ENCODE results near the gene TIMP3. TPM values are rescaled to one million over a fixed set of nuclear protein-coding genes. Genes with fewer than 3 reads are reported as not detected.

TIMP3 gene
- total and polyA plus RNA-seq, 10 donors: 19.7 to 689 (median 367) TPM

DNA sequence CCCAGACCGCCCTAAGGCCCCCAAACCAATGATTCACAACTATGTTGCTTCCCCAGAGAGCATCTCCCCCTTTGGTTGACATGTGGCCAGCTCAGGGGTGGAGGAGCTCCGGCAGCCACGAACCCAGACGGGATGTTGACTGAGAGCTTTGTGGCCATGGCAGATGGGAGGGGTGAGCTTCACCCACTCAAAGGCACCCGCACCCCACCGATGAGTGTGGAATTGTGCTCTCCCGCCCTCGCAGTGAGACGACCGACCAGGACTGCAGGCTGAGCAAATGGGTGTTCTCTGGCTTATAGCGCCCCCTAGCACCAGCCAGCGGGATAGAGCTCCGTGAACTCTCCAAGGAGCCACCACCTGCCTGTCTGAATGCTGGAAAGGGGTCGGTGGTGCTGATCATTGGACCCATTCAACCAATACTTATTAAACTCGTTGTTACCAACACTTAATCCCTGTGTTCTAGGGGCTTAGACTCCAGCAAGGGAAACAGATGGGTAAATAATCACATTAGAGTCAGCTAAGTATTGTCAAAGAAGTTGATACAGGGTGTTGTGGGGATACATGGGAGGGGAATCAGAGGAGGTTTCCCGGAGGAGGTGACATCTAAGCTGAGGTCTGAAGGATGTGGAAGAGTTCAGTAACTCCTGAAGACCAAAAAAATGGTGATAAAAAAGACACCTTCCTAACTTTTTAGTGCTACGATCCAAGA, 4.5 kb upstream of the TIMP3 start:
- no peaks in the 10 kb centered on the region for H3K9me3 ChIP-seq
- H3K36me3 ChIP-seq: no peaks in the 10 kb centered on the region
- H3K27me3 ChIP-seq (replicated peaks in 1 of 7): peaks cover 0 to 47% (median 10%) of the 10 kb centered on the region in 7 donors
- no peak overlapping the region for H3K4me3 ChIP-seq
- WGBS, 5 donors: 12 to 25% (median 13%) methylated on average over 8 to 17 of the region's 17 CpGs
- peak; percentile 83 for DNase-seq
- H3K4me1 ChIP-seq: peaks cover 0 to 26% (median 14%) of the 10 kb centered on the region in 6 donors
- H3K27ac ChIP-seq: peak overlapping the region in 1 of 8 donors; percentile 37
- intact Hi-C loops (cut with DNase I; ENCODE audit: low total_unique reads): loop anchor here (5.0 kb wide), 2 partner anchors 135 to 270 kb away; no protein-coding TSS in a partner anchor
- TF ChIP-seq POLR2A (IDR thresholded peaks at IDR 0.05): no peak
- TF ChIP-seq, protein P1, sequence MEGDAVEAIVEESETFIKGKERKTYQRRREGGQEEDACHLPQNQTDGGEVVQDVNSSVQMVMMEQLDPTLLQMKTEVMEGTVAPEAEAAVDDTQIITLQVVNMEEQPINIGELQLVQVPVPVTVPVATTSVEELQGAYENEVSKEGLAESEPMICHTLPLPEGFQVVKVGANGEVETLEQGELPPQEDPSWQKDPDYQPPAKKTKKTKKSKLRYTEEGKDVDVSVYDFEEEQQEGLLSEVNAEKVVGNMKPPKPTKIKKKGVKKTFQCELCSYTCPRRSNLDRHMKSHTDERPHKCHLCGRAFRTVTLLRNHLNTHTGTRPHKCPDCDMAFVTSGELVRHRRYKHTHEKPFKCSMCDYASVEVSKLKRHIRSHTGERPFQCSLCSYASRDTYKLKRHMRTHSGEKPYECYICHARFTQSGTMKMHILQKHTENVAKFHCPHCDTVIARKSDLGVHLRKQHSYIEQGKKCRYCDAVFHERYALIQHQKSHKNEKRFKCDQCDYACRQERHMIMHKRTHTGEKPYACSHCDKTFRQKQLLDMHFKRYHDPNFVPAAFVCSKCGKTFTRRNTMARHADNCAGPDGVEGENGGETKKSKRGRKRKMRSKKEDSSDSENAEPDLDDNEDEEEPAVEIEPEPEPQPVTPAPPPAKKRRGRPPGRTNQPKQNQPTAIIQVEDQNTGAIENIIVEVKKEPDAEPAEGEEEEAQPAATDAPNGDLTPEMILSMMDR (IDR thresholded peaks at IDR 0.05 in 8 of 11, conservative IDR thresholded peaks at IDR 0.05 in 3 of 11): peak; percentile 61 to 90 (median 80)
- TF ChIP-seq POLR2AphosphoS5 (IDR thresholded peaks at IDR 0.05): peak; percentile 30 to 66 (median 39)

DNA sequence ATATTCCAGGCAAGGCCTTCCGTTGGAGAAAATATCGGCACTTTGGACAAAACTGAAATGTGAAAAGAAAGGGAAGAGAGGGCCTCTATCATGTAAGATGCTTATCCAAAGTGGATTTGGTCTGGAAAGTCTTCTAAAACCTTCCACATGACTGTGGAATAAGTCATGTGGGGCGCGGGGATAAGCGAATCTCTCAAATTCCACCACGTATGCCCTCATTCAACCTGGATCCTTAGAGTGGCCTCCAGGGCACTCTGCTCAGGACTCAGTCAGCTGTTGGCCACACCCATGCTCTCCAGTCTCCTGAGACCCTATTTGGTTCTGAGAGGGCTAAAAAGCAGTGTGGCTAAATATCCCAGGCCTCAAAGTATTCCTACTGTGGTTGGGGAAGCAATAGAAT, 2.0 kb upstream of the TIMP3 start:
- 87 to 96% (median 95%) methylated on average over 6 of the region's 6 CpGs for WGBS, 5 donors
- intact Hi-C loops (cut with DNase I; ENCODE audit: low total_unique reads): loop anchor here (5.0 kb wide), 2 partner anchors 137 to 272 kb away; no protein-coding TSS in a partner anchor

DNA sequence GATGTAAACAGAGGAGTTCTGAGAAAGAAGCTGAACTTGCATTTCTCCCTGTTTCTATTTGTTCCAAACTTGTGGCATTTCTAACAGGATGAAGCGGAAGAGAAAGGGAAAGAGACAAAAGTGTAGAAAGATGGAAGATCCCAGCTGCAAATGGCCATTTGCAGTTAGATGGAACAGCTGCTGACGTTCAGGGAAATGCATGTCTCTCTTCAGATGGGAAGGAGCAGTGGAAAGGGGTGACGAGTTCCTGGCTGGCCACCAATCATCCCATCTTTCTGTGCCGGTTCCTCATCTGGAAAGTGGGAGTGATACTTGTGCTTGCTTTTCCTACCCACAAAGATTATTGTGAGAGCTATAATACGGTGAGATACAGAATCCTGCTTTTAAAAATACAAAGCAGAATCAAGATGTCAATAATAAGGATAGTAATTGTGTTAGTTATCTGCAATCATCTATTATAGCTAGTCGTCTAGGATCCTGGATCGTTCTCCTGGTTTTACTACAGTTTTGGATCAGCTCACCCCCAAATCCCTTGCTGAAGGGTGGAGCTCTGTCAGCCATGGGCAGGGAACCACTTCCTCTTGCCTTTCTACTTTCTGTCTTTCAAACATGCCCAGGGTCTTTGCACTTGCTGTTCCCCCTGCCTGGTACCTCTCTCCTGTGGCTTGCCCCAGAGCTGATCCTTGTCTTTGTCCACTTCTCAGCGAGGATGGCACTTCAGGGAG, 1.2 kb upstream of the TIMP3 start:
- WGBS, 5 donors: 74 to 83% (median 80%) methylated on average over 8 of the region's 8 CpGs
- peak overlapping the region in 7 of 8 donors; percentile 74 to 90 (median 84) for H3K27ac ChIP-seq
- H3K36me3 ChIP-seq: no peaks in the 10 kb centered on the region
- H3K27me3 ChIP-seq (replicated peaks in 1 of 7): peaks cover 0 to 79% (median 13%) of the 10 kb centered on the region in 7 donors
- DNase-seq: no peak
- peak in 1 of 3 donors; percentile 55 for TF ChIP-seq POLR2AphosphoS5 (IDR thresholded peaks at IDR 0.05)
- TF ChIP-seq, protein P1 (IDR thresholded peaks at IDR 0.05 in 8 of 11, conservative IDR thresholded peaks at IDR 0.05 in 3 of 11): no peak
- peak overlapping the region in 3 of 8 donors; percentile 64 to 92 (median 85) for H3K4me3 ChIP-seq
- H3K4me1 ChIP-seq: peaks cover 0 to 34% (median 16%) of the 10 kb centered on the region in 6 donors
- no peaks in the 10 kb centered on the region for H3K9me3 ChIP-seq
- intact Hi-C loops (cut with DNase I; ENCODE audit: low total_unique reads): loop anchor here (10.0 kb wide), 1 partner anchor 194 kb away; no protein-coding TSS in a partner anchor

More for the DNA sequence above, 2.0 kb upstream of the TIMP3 start:
- TF ChIP-seq POLR2AphosphoS5 (IDR thresholded peaks at IDR 0.05) (no peak), POLR2A (IDR thresholded peaks at IDR 0.05) (no peak)
- TF ChIP-seq, protein P1 (IDR thresholded peaks at IDR 0.05 in 8 of 11, conservative IDR thresholded peaks at IDR 0.05 in 3 of 11): no peak
- no peak for DNase-seq
- H3K36me3 ChIP-seq: no peaks in the 10 kb centered on the region
- H3K4me3 ChIP-seq: no peak overlapping the region
- H3K27ac ChIP-seq: peak overlapping the region in 5 of 8 donors; percentile 22 to 90 (median 84)
- peaks cover 0 to 71% (median 13%) of the 10 kb centered on the region in 7 donors for H3K27me3 ChIP-seq (replicated peaks in 1 of 7)
- no peaks in the 10 kb centered on the region for H3K9me3 ChIP-seq
- peaks cover 0 to 31% (median 14%) of the 10 kb centered on the region in 6 donors for H3K4me1 ChIP-seq

All from spleen (tissue), 11 donors.